Epithelial cell of proximal tubule (primary cell): Measurements from ENCODE around the gene FBXO30. TPM values are rescaled to one million over a fixed set of nuclear protein-coding genes. Genes with fewer than 3 reads are reported as not detected.

Source experiments
- DNase-seq: peaks from one replicate; pipeline ENCODE4 v3.0.0-alpha.2; 2011; ENCODE audit warnings: low read depth
- H3K4me3 ChIP-seq: 2 replicates; pipeline ENCODE4 v1.5.1; 2011; ENCODE audit warnings: low read depth, mild to moderate bottlenecking, low read length
- total RNA-seq: library from RNA; depleted of rRNA; stranded (reverse); fragments of >200 nt; gene quantifications from 2 replicates; pipeline ENCODE4 v1.2.3, GENCODE V29; 2015
- TF ChIP-seq, protein P1 (sequence below): conservative IDR thresholded peaks from 2 replicates; pipeline ENCODE4 v1.5.1; 2012; ENCODE audit warnings: low read depth, mild to moderate bottlenecking, low read length

The FBXO30 gene
- total RNA-seq, 1 donor from 2014 or later, result 4.3 TPM

- DNase-seq, result no peak
- H3K4me3 ChIP-seq, result no peak overlapping the region
- TF ChIP-seq, protein P1, sequence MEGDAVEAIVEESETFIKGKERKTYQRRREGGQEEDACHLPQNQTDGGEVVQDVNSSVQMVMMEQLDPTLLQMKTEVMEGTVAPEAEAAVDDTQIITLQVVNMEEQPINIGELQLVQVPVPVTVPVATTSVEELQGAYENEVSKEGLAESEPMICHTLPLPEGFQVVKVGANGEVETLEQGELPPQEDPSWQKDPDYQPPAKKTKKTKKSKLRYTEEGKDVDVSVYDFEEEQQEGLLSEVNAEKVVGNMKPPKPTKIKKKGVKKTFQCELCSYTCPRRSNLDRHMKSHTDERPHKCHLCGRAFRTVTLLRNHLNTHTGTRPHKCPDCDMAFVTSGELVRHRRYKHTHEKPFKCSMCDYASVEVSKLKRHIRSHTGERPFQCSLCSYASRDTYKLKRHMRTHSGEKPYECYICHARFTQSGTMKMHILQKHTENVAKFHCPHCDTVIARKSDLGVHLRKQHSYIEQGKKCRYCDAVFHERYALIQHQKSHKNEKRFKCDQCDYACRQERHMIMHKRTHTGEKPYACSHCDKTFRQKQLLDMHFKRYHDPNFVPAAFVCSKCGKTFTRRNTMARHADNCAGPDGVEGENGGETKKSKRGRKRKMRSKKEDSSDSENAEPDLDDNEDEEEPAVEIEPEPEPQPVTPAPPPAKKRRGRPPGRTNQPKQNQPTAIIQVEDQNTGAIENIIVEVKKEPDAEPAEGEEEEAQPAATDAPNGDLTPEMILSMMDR, result no peak
These were observed 31.0 kb upstream of the FBXO30 start for GRCh38 chr6:145845557-145845956.

- no peak overlapping the region for H3K4me3 ChIP-seq
- no peak for DNase-seq
- TF ChIP-seq, protein P1, result no peak
These were observed 30.4 kb upstream of the FBXO30 start for GRCh38 chr6:145844933-145845540.

DNA sequence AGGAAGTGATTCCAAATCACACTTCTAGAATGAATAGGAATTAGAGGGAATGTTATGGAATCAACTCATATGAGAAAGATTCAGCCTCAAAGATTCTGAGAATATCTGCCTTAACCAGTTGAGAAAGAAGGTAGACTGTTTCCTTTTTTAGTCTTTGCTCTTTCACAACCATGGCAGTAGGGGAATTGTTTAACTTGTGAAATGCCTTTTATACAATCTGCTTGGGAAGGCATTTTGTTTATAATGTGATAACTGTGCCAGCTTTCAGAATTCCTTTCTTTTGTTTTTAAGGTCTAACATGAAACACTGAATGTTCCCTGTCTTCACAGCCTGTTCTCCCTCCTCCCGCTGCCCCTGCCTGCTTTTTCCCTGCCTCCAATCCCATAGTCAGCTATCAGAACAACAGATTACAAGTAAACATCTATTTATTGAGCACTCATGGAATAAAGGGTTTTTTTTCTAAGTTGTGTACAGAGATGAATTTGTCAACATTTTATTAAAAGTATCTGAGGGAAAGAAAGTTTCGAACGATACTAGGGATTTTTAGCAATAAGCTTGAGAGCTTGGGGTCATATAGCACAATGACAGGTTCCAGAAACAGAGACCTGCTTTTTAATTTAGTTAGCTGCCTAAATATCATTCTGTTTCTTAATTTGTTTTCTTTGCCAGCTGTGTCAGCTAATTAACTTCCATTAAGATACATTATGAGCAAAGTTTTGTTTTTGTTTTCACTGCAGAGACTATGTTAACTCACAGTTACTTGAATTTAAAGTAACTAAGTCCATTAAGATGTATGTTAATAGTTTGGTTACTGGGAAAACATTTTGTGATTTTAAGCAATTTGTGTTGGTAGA, 28.3 kb upstream of the FBXO30 start:
- TF ChIP-seq, protein P1, result no peak
- no peak for DNase-seq
- H3K4me3 ChIP-seq, result no peak overlapping the region

- TF ChIP-seq, protein P1, result no peak
- no peak overlapping the region for H3K4me3 ChIP-seq
- DNase-seq, result no peak
These were observed 27.1 kb upstream of the FBXO30 start for GRCh38 chr6:145841668-145842067.

DNA sequence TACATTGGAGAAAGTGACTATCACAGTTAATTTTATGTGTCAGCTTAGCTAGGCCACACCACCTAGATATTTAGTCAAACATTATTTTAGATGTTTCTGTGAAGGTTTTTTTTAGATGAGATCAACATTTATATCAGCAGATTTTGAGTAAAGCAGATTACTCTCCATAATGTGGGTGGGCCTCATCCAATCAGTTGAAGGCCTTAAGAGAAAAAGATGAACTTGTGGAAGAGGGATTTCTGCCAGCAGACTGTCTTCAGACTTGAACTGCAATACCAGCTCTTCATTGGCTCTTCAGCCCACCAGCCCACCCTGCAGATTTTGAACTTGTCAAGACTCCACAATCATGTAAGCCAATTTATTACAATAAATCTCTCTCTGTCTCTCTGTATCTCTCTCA, 25.1 kb upstream of the FBXO30 start:
- TF ChIP-seq, protein P1, result no peak
- DNase-seq, result no peak
- no peak overlapping the region for H3K4me3 ChIP-seq

GRCh38 chr6:145838305-145838704, 23.7 kb upstream of the FBXO30 start:
- TF ChIP-seq, protein P1, result no peak
- DNase-seq, result no peak
- no peak overlapping the region for H3K4me3 ChIP-seq

GRCh38 chr6:145836772-145837171, 22.2 kb upstream of the FBXO30 start:
- no peak for DNase-seq
- H3K4me3 ChIP-seq, result no peak overlapping the region
- TF ChIP-seq, protein P1, result no peak
